Upper lobe of left lung (tissue), 6 donors: ENCODE data around the gene TFEB. TPM values are rescaled to one million over a fixed set of nuclear protein-coding genes. Genes with fewer than 3 reads are reported as not detected.

Source experiments
- ATAC-seq, 2 donors: fragments of 200-7000 bp; cut with Tn5 transposase; one replicate each; pipeline ENCODE4 v1.9.1; 2022; ENCODE audit warnings: mild to moderate bottlenecking in 2 of 2, moderate library complexity in 2 of 2; ENCODE audit not compliant: low FRiP score in 2 of 2
- DNase-seq, 2 donors: peaks; one replicate each; pipeline ENCODE4 v3.0.0-alpha.2; 2019 to 2020
- H3K27ac ChIP-seq, 4 donors: fragments of 200-600 bp; sonication (generic); one replicate each; pipeline ENCODE4 v1.5.1; 2016 to 2019
- H3K27me3 ChIP-seq, 4 donors: fragments of 200-600 bp; sonication (generic); one replicate each; pipeline ENCODE4 v1.5.1; 2017 to 2019
- H3K36me3 ChIP-seq, 4 donors: fragments of 200-600 bp; sonication (generic); one replicate each; pipeline ENCODE4 v1.5.1; 2016 to 2019
- H3K4me1 ChIP-seq, 4 donors: fragments of 200-600 bp; sonication (generic); one replicate each; pipeline ENCODE4 v1.5.1; 2018 to 2019
- H3K4me3 ChIP-seq, 4 donors: fragments of 200-600 bp; sonication (generic); one replicate each; pipeline ENCODE4 v1.5.1; 2017 to 2019; ENCODE audit warnings: mild to moderate bottlenecking in 2 of 4, moderate library complexity in 1 of 4
- H3K9me3 ChIP-seq, 4 donors: fragments of 200-600 bp; sonication (generic); one replicate each; pipeline ENCODE4 v1.5.1; 2018 to 2019
- CTCF ChIP-seq, 6 experiments: fragments of 450-650 bp in 4 of 6; fragments of 200-600 bp in 2 of 6; sonication (generic) in 2 of 6; IDR thresholded peaks; one replicate each; pipeline ENCODE4 v1.5.1; 2016 to 2019; ENCODE audit warnings: antibody characterized with exemption in 6 of 6
- EP300 ChIP-seq, 4 donors: sonication (generic); formaldehyde crosslinking; IDR thresholded peaks; one replicate each; pipeline ENCODE4 v1.5.1; 2017; ENCODE audit warnings: antibody characterized with exemption in 4 of 4, control low read depth in 2 of 4
- POLR2A ChIP-seq, 4 donors: fragments of 450-650 bp; IDR thresholded peaks; one replicate each; pipeline ENCODE4 v1.5.1; 2016 to 2017; ENCODE audit warnings: antibody characterized with exemption in 4 of 4, mild to moderate bottlenecking in 2 of 4
- POLR2AphosphoS5 ChIP-seq, 2 donors: sonication (generic); formaldehyde crosslinking; IDR thresholded peaks; one replicate each; pipeline ENCODE4 v1.5.1; 2017; ENCODE audit warnings: antibody characterized with exemption in 2 of 2
- WGBS, 2 donors: methylation state at CpG; one replicate each; pipeline ENCODE4 v1.1.5; 2017 to 2018; 5-methylcytosine and 5-hydroxymethylcytosine counted together
- total RNA-seq, 6 donors: library from RNA; depleted of rRNA in 4 of 6; stranded (reverse); fragments of >200 nt in 4 of 6; gene quantifications; one replicate each; pipeline versions ENCODE4 v1.1.0 to v1.2.1, GENCODE V29; 2016 to 2021
- donor health status: DM: no; HTN: no; CAD: no; lungs with moderate emphysema.
- donor health status: DM: no; HTN: yes; CAD: no; lungs with severe emphysema.

Gene TFEB
- total RNA-seq, 6 donors from 2014 or later, result 20.2 to 46.0 (median 27.3) TPM

- 33 to 51% methylated on average over 11 to 13 of the region's 14 CpGs for WGBS, 2 donors
- peak in 1 of 2 donors; percentile 68 for DNase-seq
- peaks cover 10 to 18% (median 15%) of the 10 kb centered on the region in 4 donors for H3K4me1 ChIP-seq
- no peaks in the 10 kb centered on the region for H3K27me3 ChIP-seq
- H3K9me3 ChIP-seq, result no peaks in the 10 kb centered on the region
- no peak overlapping the region for H3K4me3 ChIP-seq
- TF ChIP-seq EP300 (IDR thresholded peaks at IDR 0.05), result no peak
- no peak for TF ChIP-seq POLR2AphosphoS5 (IDR thresholded peaks at IDR 0.05)
- no peak for TF ChIP-seq CTCF (IDR thresholded peaks at IDR 0.05)
- TF ChIP-seq POLR2A (IDR thresholded peaks at IDR 0.05), result no peak
- H3K36me3 ChIP-seq, result no peaks in the 10 kb centered on the region
- peak overlapping the region in 3 of 4 donors; percentile 15 to 41 (median 38) for H3K27ac ChIP-seq
- no peak for ATAC-seq
These were observed 79.3 kb downstream of the TFEB start for GRCh38 chr6:41656002-41656691.

DNA sequence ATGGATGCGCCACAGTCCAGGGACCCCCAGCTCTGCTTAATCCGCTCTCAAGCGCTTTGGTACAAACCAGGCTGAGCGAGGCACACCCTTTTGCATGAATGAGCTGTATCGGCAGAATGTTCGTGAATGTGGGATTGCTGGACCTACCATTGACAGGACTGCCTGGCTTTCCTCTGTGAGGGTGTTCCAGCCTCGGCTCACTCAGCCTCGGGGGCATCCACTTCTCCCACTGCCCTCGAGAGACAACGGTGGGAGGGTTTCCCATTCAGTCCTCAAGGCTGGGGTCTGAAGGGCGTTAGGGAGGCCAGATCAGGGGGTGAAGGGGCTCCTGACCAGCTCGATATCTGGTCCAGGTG is 79.8 kb downstream of the TFEB start:
- Histone ChIP-seq H3K4me1 (peaks cover 10 to 18% (median 15%) of the 10 kb centered on the region in 4 donors), H3K27ac (peak overlapping the region in 2 of 4 donors; percentile 30 to 41), H3K36me3 (no peaks in the 10 kb centered on the region), H3K9me3 (no peaks in the 10 kb centered on the region), H3K4me3 (no peak overlapping the region), H3K27me3 (no peaks in the 10 kb centered on the region)
- TF ChIP-seq CTCF (IDR thresholded peaks at IDR 0.05), result no peak
- DNase-seq (no peak), ATAC-seq (no peak)
- WGBS, 2 donors, result 49 to 83% methylated on average over 6 to 12 of the region's 12 CpGs

GRCh38 chr6:41655176-41655575 is 80.2 kb downstream of the TFEB start:
- Histone ChIP-seq H3K36me3 (no peaks in the 10 kb centered on the region), H3K9me3 (no peaks in the 10 kb centered on the region), H3K27ac (peak overlapping the region in 1 of 4 donors; percentile 30), H3K4me1 (peaks cover 10 to 18% (median 15%) of the 10 kb centered on the region in 4 donors), H3K27me3 (no peaks in the 10 kb centered on the region), H3K4me3 (no peak overlapping the region)
- TF ChIP-seq POLR2A (IDR thresholded peaks at IDR 0.05), result no peak
- DNase-seq (no peak), ATAC-seq (no peak)
- 90 to 92% methylated on average over 8 of the region's 8 CpGs for WGBS, 2 donors

- ATAC-seq (no peak), DNase-seq (no peak)
- no peaks in the 10 kb centered on the region for H3K9me3 ChIP-seq
- no peaks in the 10 kb centered on the region for H3K36me3 ChIP-seq
- peak overlapping the region in 2 of 4 donors; percentile 5 to 30 for H3K27ac ChIP-seq
- no peak for TF ChIP-seq CTCF (IDR thresholded peaks at IDR 0.05)
- TF ChIP-seq EP300 (IDR thresholded peaks at IDR 0.05), result no peak
- no peak for TF ChIP-seq POLR2AphosphoS5 (IDR thresholded peaks at IDR 0.05)
- no peak for TF ChIP-seq POLR2A (IDR thresholded peaks at IDR 0.05)
- H3K4me1 ChIP-seq, result peaks cover 10 to 18% (median 15%) of the 10 kb centered on the region in 4 donors
- H3K27me3 ChIP-seq, result no peaks in the 10 kb centered on the region
- H3K4me3 ChIP-seq, result no peak overlapping the region
- WGBS, 2 donors, result 83 to 85% methylated on average over 8 of the region's 8 CpGs
These were observed 80.7 kb downstream of the TFEB start for GRCh38 chr6:41654698-41655151.

GRCh38 chr6:41654151-41654697 is 81.2 kb downstream of the TFEB start:
- ATAC-seq, result no peak
- Histone ChIP-seq H3K36me3 (no peaks in the 10 kb centered on the region), H3K27ac (peak overlapping the region in 1 of 4 donors; percentile 5), H3K27me3 (no peaks in the 10 kb centered on the region), H3K4me1 (peaks cover 10 to 18% (median 15%) of the 10 kb centered on the region in 4 donors), H3K9me3 (no peaks in the 10 kb centered on the region), H3K4me3 (no peak overlapping the region)
- DNase-seq, result no peak
- no peak for TF ChIP-seq EP300 (IDR thresholded peaks at IDR 0.05)
- no peak for TF ChIP-seq CTCF (IDR thresholded peaks at IDR 0.05)
- TF ChIP-seq POLR2AphosphoS5 (IDR thresholded peaks at IDR 0.05), result no peak
- no peak for TF ChIP-seq POLR2A (IDR thresholded peaks at IDR 0.05)
- WGBS, 2 donors, result 56 to 73% methylated on average over 5 of the region's 5 CpGs
